T-helper 2 cell treated with Interferon-gamma antibody and Interleukin-4, amounts not matched to agents 100 ng/mL and 5 ng/mL, for 36 hours (primary cell): ENCODE results near the gene SIMC1. TPM values are rescaled to one million over a fixed set of nuclear protein-coding genes. Genes with fewer than 3 reads are reported as not detected.

ENCODE experiments used
- intact Hi-C: fragments of 100-400 bp; cut with micrococcal nuclease; formaldehyde crosslinking; loops from one replicate; pipeline ENCODE4 v1.15.1; 2023
- total RNA-seq: library from RNA; stranded (reverse); gene quantifications from 2 replicates; pipeline ENCODE4 v1.2.3, GENCODE V29; 2022

SIMC1 gene
- total RNA-seq, 1 donor from 2014 or later: 30.4 TPM

DNA sequence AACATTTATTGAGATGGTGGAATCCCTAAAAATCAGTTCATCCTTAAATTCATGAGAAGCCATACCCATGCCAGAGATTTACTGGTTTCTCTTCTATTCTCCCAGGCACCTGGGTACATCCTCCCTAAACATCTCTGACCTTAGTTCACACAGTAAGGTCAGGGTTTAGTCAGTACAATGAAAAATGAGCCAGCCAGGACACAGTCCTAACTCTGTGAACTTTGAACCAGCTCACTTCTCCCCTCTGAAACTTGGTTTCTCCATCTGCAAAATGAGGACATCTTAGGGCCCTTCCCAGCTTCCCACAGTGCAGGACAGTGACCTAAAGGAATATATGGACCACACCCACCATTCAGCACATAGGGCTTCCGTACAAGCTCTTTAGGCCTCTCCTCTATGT, 148.3 kb downstream of the SIMC1 start:
- intact Hi-C loops: no loop called here

DNA sequence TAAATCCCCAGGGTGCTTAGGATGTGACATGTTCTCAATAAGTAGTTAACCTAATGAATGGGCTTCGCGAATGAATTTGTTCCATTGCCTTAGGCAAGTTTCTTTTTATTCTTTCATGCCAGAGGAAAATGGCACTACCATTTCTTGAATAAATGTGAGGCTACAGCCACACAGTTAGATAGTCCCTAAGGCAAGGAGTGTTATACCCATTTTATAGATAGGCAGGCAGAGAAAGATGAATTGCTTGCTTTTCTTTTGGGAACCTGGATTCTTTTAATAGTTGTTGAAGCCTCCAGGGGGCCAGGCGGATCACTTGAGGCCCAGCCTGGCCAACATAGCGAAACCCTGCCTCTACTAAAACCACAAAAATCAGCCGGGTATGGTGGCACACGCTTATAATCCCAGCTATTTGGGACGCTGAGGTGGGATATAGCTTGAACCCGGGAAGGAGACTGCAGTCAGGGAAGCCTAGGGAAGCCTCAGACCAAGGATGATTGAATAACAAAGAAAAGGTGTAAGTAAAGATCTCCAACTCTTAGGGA, 149.2 kb downstream of the SIMC1 start:
- intact Hi-C loops: no loop called here

DNA sequence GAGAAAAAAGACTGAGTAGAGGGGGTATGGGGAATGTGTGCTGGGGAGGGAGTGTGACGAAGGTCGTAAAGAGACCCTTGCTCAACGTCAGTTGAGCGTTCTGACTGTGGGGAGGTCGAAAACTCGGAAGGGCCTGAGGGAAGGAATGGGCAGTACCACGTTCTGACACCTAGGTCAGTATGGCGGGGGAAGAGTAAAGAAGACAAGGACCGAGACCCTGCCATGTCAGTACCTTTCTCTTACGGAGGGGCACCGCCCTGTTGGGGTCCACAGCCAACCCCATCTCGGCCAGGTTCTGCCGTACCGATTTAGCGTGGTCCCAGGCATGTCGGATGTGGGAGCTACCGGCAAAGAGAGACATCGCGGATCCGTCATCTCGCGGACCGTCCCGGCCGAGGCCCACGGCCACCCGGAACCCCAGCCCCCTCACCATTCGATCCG, 149.8 kb downstream of the SIMC1 start:
- intact Hi-C loops: loop anchor here (1.0 kb wide), 2 partner anchors 27 to 149 kb away; partner anchors contain the start of genes KIAA1191 and RNF44

DNA sequence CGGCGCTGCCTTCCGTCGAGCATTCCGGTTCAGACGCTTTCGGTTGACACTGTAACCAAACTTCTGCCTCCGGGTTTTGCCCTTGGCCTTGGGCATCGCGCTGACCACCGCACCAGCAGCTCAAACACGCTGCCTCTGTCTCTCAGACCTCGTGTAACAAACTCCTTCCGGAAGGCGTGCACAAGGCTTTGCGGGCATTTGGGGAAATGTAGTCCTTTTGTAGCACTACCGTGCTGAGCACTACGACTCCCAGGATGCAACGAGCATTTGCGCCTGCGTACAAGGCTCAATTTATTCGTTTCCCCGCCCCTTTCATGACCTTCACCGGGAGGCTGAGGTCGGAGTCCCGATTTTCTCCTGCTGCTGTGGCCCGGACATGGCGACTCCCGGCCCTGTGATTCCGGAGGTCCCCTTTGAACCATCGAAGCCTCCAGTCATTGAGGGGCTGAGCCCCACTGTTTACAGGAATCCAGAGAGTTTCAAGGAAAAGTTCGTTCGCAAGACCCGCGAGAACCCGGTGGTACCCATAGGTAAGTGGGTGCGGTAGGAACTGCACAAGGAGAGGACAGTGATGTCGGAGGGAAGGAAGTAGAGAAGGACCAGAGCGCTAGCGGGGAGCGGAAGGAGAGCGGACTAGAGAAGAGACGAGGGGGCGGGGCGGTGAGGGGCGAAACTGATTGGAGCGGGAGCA, 150.4 kb downstream of the SIMC1 start, which contains the start of the genes HIGD2A and NOP16:
HIGD2A (plus strand) TSS at position 308 of the 691 bp plus-strand sequence; CDS start at position 377, 69 bp downstream.
NOP16 (minus strand) TSS at position 155 of the 691 bp plus-strand sequence; CDS start at position 96, 59 bp downstream.
- intact Hi-C loops: loop anchor here (1.0 kb wide), 7 partner anchors 23 to 259 kb away; partner anchors contain the start of genes ARL10, CLTB, FAF2 and KIAA1191

DNA sequence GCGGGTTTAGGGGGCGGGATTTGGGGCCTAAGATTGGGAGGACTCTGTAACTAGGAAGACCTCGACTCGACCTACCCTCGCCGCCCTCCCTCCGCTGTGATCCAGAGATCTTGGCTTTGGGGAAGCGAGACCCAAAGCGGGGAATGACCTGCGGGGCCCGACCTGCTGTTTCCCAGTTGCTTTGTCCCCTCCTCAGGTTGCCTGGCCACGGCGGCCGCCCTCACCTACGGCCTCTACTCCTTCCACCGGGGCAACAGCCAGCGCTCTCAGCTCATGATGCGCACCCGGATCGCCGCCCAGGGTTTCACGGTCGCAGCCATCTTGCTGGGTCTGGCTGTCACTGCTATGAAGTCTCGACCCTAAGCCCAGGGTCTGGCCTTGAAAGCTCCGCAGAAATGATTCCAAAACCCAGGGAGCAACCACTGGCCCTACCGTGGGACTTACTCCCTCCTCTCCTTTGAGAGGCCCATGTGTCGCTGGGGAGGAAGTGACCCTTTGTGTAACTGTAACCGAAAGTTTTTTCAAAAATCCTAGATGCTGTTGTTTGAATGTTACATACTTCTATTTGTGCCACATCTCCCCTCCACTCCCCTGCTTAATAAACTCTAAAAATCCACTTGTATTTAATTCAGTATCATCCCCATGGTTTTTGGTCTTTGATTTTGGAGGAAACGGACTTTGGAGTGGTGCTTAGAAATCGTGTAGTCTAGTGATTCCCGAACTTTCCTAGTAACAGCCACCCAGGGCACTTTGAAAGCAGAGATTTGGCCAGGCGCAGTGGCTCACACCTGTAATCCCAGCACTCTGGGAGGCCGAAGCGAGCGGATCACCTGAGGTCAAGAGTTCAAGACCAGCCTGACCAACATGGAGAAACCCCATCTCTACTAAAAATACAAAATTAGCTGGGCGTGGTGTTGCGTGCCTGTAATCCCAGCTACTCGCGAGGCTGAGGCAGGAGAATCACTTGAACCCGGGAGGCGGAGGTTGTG, 151.2 kb downstream of the SIMC1 start:
- intact Hi-C loops: loop anchor here (1.0 kb wide), 5 partner anchors 24 to 258 kb away; partner anchors contain the start of genes ARL10, CLTB, FAF2 and TSPAN17

DNA sequence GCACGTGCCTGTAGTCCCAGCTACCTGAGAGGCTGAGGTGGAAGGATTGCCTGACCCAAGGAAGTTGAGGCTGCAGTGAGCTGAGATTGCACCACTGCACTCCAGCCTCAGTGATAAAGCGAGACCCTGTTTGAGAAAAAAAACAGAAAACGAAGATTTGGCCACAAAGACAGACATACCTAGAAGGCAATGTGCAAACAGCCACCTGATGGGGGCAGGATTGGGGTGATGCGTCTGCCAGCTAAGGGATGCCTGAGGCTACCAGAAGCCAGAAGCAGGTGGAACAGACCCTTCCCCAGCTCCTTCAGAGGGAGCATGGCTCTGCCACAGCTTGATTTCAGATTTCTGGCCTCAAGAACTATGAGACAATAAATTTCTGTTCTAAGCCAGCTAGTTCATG, 153.3 kb downstream of the SIMC1 start:
- intact Hi-C loops: no loop called here

DNA sequence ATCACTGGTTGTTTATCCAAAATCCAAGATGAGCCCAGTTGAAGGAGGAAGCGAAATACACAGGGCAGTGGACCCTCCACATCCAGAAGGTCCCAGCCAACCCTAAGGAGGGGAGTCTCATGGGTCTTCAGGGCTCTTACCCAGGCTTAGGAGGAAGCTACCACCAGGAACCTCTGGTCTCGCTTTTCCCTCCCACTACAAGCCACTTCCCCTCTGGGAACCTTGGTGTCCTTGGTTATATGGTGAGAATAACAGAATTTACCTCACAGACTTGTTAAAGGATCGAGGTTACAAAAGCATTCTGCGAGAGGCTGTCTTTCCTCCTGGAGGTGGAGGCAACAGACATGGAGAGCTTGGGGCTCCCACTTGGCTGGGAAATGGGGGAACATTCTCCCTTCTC, 153.8 kb downstream of the SIMC1 start:
- intact Hi-C loops: no loop called here

DNA sequence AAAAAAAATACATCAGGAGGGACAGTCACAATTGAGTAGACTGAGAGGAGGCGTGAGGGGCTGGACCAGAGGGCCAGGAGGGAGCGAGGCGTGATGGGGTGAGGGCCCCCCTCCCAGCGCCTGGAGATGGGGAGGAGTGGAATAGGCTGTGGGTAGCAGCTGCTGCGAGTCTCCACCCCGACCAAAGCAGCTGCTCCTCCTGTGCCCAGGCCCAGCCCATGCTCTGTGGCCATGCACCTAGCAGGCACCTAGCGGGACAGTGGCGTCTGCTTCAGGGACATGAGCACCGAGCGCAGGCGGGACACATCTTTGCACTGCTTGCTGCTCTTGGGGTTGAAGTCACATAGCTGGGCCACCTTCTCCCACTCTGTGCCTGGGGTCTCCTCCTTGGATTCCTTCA, 154.3 kb downstream of the SIMC1 start:
- intact Hi-C loops: no loop called here

DNA sequence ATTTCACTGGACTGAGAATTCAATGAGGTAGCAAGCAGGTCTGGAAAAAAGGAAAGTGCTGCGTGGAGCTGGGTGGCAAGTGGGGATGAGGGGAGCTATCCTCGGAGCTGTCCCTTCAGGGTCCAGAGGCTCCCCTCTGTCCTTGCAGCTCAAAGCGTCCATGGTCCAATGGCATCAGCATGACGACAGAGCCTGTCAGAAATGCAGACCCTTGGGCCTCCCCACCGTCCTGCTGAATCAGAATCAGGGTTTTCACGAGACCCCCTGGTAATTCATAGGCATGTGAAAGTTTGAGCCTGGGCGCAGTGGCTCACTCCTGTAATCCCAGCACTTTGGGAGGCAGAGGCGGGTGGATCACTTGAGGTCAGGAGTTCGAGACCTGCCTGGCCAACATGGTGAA, 155.9 kb downstream of the SIMC1 start:
- intact Hi-C loops: no loop called here

DNA sequence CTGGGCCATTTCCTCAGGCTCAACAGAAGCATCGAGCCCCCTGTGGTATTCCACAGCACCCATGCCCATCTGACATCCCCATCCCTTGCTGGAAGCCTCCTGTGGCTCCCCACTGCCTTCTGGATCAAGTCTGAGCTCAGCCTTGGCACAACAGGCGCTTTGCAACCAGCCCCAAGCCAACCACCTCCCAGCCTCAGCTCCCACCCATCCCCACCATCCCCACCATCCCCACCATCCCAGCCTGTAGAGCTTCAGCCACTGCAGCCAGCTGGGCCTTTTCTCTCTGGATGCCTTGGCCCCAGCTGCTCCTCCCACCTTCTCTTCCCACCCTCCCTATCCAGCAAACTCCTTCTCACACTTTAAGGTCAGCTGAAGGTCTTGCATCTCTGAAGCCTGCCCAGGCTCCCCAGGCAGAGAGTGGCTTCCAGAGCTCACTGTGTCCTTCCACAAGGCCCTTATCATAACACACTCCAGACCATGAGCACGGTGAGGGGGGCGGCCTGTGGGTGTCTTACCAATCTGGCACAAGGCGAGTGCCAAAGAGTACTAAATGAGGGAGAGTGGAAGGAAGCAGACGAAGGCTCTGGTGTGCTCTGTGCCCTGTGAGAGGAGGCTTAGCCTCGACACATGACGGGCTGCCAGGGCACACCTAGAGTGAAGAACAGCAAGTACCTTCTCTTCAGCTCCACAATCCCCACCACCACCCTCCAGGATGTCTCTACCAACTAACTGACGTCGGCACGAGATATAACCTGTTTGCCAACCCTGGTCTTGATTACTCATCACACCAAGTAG, 156.9 kb downstream of the SIMC1 start:
- intact Hi-C loops: no loop called here

Other genes starting within 250 kb of the SIMC1 start
- gene KIAA1191, start 123.3 kb downstream of the SIMC1 start, total RNA-seq: 46.4 and 50.0 TPM in 2 replicates
- gene ARL10, start 127.1 kb downstream of the SIMC1 start, total RNA-seq: 6.4 and 6.5 TPM in 2 replicates
- 40.2 and 47.8 TPM in 2 replicates for gene NOP16, start 150.2 kb downstream of the SIMC1 start, total RNA-seq
- 105 and 111 TPM in 2 replicates for gene HIGD2A, start 150.3 kb downstream of the SIMC1 start, total RNA-seq
- gene CLTB, start 178.1 kb downstream of the SIMC1 start, total RNA-seq: 63.9 and 71.9 TPM in 2 replicates
- 39.2 and 42.5 TPM in 2 replicates for gene FAF2, start 210.0 kb downstream of the SIMC1 start, total RNA-seq